H1 (cell line): ENCODE results near the gene OSBPL9. TPM values are rescaled to one million over a fixed set of nuclear protein-coding genes. Genes with fewer than 3 reads are reported as not detected.

Experiments used
- CTCF ChIA-PET: fragments of 300-600 bp; sonication (Branson Sonifier 250); formaldehyde crosslinking; loops from one replicate; lab custom pipeline; 2021; ENCODE audit not compliant: partially characterized antibody; lab: Charles Lee
- POLR2A ChIA-PET: fragments of 300-600 bp; sonication (Branson Sonifier 250); formaldehyde crosslinking; loops from one replicate; lab custom pipeline; 2021; ENCODE audit warnings: inconsistent platforms; ENCODE audit not compliant: partially characterized antibody; lab: Charles Lee
- DNase-seq, 2 experiments: peaks; one replicate each; pipeline versions ENCODE4 v3.0.0 to v3.0.0-alpha.2; 2010 to 2022; ENCODE audit warnings: low spot score in 2 of 2, low read depth in 1 of 2, mixed read lengths in 1 of 2
- FAIRE-seq: peaks from 2 replicates; lab custom pipeline; 2011; peaks lifted over from hg19 to GRCh38; lab: Jason Lieb, UNC
- H2AFZ ChIP-seq: 2 replicates; pipeline ENCODE4 v1.8.1; 2012; ENCODE audit warnings: low read length, inconsistent platforms
- H2AK5ac ChIP-seq: 2 replicates; pipeline ENCODE4 v1.6.1; 2013; ENCODE audit warnings: low read depth, low read length
- H2BK120ac ChIP-seq: replicated peaks from 2 replicates; pipeline ENCODE3; 2013; ENCODE audit warnings: low read depth, low read length, inconsistent platforms
- H2BK12ac ChIP-seq: 2 replicates; pipeline ENCODE4 v1.6.1; 2013; ENCODE audit warnings: low read depth, low read length
- H2BK15ac ChIP-seq: 2 replicates; pipeline ENCODE4 v1.6.1; 2013; ENCODE audit warnings: low read length
- H2BK20ac ChIP-seq: 2 replicates; pipeline ENCODE4 v1.6.1; 2013; ENCODE audit warnings: low read length
- H2BK5ac ChIP-seq: 2 replicates; pipeline ENCODE4 v1.6.1; 2013; ENCODE audit warnings: low read depth, low read length
- H3K14ac ChIP-seq: 2 replicates; pipeline ENCODE4 v1.6.1; 2013; ENCODE audit warnings: inconsistent platforms; ENCODE audit not compliant: insufficient read length
- H3K18ac ChIP-seq: 2 replicates; pipeline ENCODE4 v1.6.1; 2013; ENCODE audit warnings: low read length; ENCODE audit errors: extremely low read depth
- H3K23ac ChIP-seq: 2 replicates; pipeline ENCODE4 v1.6.1; 2013; ENCODE audit warnings: inconsistent platforms; ENCODE audit not compliant: insufficient read length
- H3K23me2 ChIP-seq: 2 replicates; pipeline ENCODE4 v1.6.1; 2013; ENCODE audit warnings: low read depth, low read length
- H3K27ac ChIP-seq: 2 replicates; pipeline ENCODE4 v1.6.1; 2011; ENCODE audit warnings: low read depth, low read length, inconsistent platforms
- H3K27me3 ChIP-seq, 4 experiments: replicated peaks in 1 of 4; 1 replicate in 1 of 4; 2 replicates in 3 of 4; pipeline versions ENCODE4 v1.6.1 to v1.8.1; 2011 to 2013; ENCODE audit warnings: low read length in 3 of 4, mild to moderate bottlenecking in 3 of 4, inconsistent platforms in 2 of 4, mixed read lengths in 2 of 4, moderate library complexity in 1 of 4; ENCODE audit not compliant: control insufficient read depth in 3 of 4, insufficient read depth in 3 of 4; ENCODE audit errors: extremely low read depth in 1 of 4
- H3K36me3 ChIP-seq, 4 experiments: 2 replicates each; pipeline versions ENCODE4 v1.6.1 to v1.8.1; 2011 to 2013; ENCODE audit warnings: mild to moderate bottlenecking in 4 of 4, low read length in 3 of 4, moderate library complexity in 2 of 4, control low read depth in 1 of 4, inconsistent platforms in 1 of 4; ENCODE audit not compliant: insufficient read depth in 4 of 4, control insufficient read depth in 2 of 4
- H3K4ac ChIP-seq: replicated peaks from 2 replicates; pipeline ENCODE3; 2013; ENCODE audit warnings: low read length, low read depth, mixed read lengths, inconsistent platforms; ENCODE audit not compliant: insufficient read length
- H3K4me1 ChIP-seq, 4 experiments: replicated peaks in 1 of 4; 1 replicate in 1 of 4; 2 replicates in 3 of 4; pipeline versions ENCODE4 v1.6.1 to v1.8.1; 2011 to 2013; ENCODE audit warnings: low read length in 3 of 4, inconsistent platforms in 2 of 4, mixed read lengths in 1 of 4; ENCODE audit not compliant: insufficient read depth in 4 of 4, control insufficient read depth in 3 of 4
- H3K4me2 ChIP-seq, 2 experiments: 2 replicates each; pipeline versions ENCODE4 v1.6.1 to v1.8.1; 2011 to 2013; ENCODE audit warnings: low read depth in 2 of 2, low read length in 2 of 2, control low read depth in 1 of 2, inconsistent platforms in 1 of 2, mild to moderate bottlenecking in 1 of 2; ENCODE audit not compliant: insufficient read depth in 1 of 2
- H3K4me3 ChIP-seq, 4 experiments: fragments of 200-600, 300-600 bp in 1 of 4; sonication (generic), shearing (Covaris generic), sonication (Bioruptor Twin) in 1 of 4; 2 replicates each; pipeline versions ENCODE4 v1.5.1 to v1.8.1; 2011 to 2016; ENCODE audit warnings: low read length in 4 of 4, low read depth in 3 of 4, control low read depth in 2 of 4, inconsistent platforms in 2 of 4, mild to moderate bottlenecking in 2 of 4, mixed read lengths in 1 of 4, moderate library complexity in 1 of 4; ENCODE audit not compliant: insufficient read depth in 2 of 4; ENCODE audit errors: extremely low read depth in 1 of 4
- H3K56ac ChIP-seq: replicated peaks from 2 replicates; pipeline ENCODE3; 2013; ENCODE audit warnings: low read depth, mild to moderate bottlenecking, mixed read lengths, low read length, inconsistent platforms; ENCODE audit not compliant: insufficient read length
- H3K79me1 ChIP-seq: 2 replicates; pipeline ENCODE4 v1.6.1; 2013; ENCODE audit warnings: low read depth, low read length, control low read depth
- H3K79me2 ChIP-seq, 2 experiments: 2 replicates each; pipeline versions ENCODE4 v1.6.1 to v1.8.1; 2012 to 2013; ENCODE audit warnings: low read length in 2 of 2, mild to moderate bottlenecking in 2 of 2, inconsistent platforms in 1 of 2; ENCODE audit not compliant: insufficient read depth in 2 of 2, control insufficient read depth in 1 of 2
- H3K9ac ChIP-seq, 4 experiments: replicated peaks in 1 of 4; 1 replicate in 1 of 4; 2 replicates in 3 of 4; pipeline versions ENCODE4 v1.6.1 to v1.8.1; 2011 to 2013; ENCODE audit warnings: low read depth in 3 of 4, low read length in 3 of 4, control low read depth in 2 of 4, mild to moderate bottlenecking in 2 of 4, moderate library complexity in 2 of 4, inconsistent platforms in 1 of 4; ENCODE audit errors: extremely low read depth in 1 of 4
- H3K9me3 ChIP-seq, 2 experiments: 2 replicates each; pipeline versions ENCODE4 v1.6.1 to v1.8.1; 2012 to 2013; ENCODE audit warnings: mild to moderate bottlenecking in 2 of 2, moderate library complexity in 2 of 2, control low read depth in 1 of 2, inconsistent platforms in 1 of 2, low read depth in 1 of 2, low read length in 1 of 2, mixed read lengths in 1 of 2; ENCODE audit not compliant: insufficient read depth in 2 of 2
- H4K20me1 ChIP-seq, 2 experiments: replicated peaks in 1 of 2; 2 replicates each; pipeline versions ENCODE3 to v1.8.1; 2011 to 2013; ENCODE audit warnings: inconsistent platforms in 2 of 2, low read length in 2 of 2, mild to moderate bottlenecking in 1 of 2; ENCODE audit not compliant: insufficient read depth in 2 of 2, control insufficient read depth in 1 of 2
- H4K5ac ChIP-seq: 2 replicates; pipeline ENCODE4 v1.6.1; 2013; ENCODE audit warnings: low read length, low read depth, mixed read lengths, inconsistent platforms; ENCODE audit not compliant: insufficient read length
- H4K8ac ChIP-seq: 2 replicates; pipeline ENCODE4 v1.8.0; 2013; ENCODE audit warnings: mild to moderate bottlenecking, moderate library complexity, low read length, inconsistent platforms; ENCODE audit not compliant: insufficient read depth; ENCODE audit errors: extremely low read depth
- H4K91ac ChIP-seq: replicated peaks from 2 replicates; pipeline ENCODE3; 2013; ENCODE audit warnings: low read length, mixed read lengths, inconsistent platforms; ENCODE audit not compliant: insufficient read length
- ASH2L ChIP-seq: fragments of 200-600, 300-600 bp; sonication (generic); IDR thresholded peaks from one replicate; pipeline ENCODE4 v1.7.1; 2017; ENCODE audit warnings: low read length
- CBX8 ChIP-seq: fragments of 300-800, 300-1000 bp; sonication (generic); IDR thresholded peaks from 2 replicates; pipeline ENCODE4 v1.7.1; 2016; ENCODE audit warnings: low read depth, low read length, borderline replicate concordance
- JUN ChIP-seq: IDR thresholded peaks from 2 replicates; pipeline ENCODE4 v1.6.1; 2011; ENCODE audit warnings: low read depth, mild to moderate bottlenecking, improper control_type of control experiment, low read length
- JUND ChIP-seq: IDR thresholded peaks from 2 replicates; pipeline ENCODE4 v1.6.1; 2011; ENCODE audit warnings: mild to moderate bottlenecking, improper control_type of control experiment, low read length
- POU5F1 ChIP-seq: IDR thresholded peaks from 2 replicates; pipeline ENCODE4 v1.6.1; 2011; ENCODE audit warnings: low read depth, mild to moderate bottlenecking, low read length, moderate library complexity
- RNF2 ChIP-seq: fragments of 200-900, 300-1000 bp; sonication (generic); IDR thresholded peaks from 2 replicates; pipeline ENCODE4 v1.7.1; 2016; ENCODE audit warnings: borderline replicate concordance, low read depth, mild to moderate bottlenecking, antibody characterized with exemption, low read length; ENCODE audit not compliant: poor library complexity, severe bottlenecking; ENCODE audit errors: missing control alignments
- RXRA ChIP-seq: IDR thresholded peaks from 2 replicates; pipeline ENCODE4 v1.6.1; 2011; ENCODE audit warnings: low read depth, mild to moderate bottlenecking, low read length, moderate library complexity; ENCODE audit not compliant: insufficient read depth
- SIN3A ChIP-seq, 2 experiments: IDR thresholded peaks in 1 of 2; conservative IDR thresholded peaks in 1 of 2; 2 replicates each; pipeline ENCODE4 v1.6.1; 2011 to 2012; ENCODE audit warnings: low read length in 2 of 2, improper control_type of control experiment in 1 of 2, low read depth in 1 of 2, mild to moderate bottlenecking in 1 of 2
- SP2 ChIP-seq: IDR thresholded peaks from 2 replicates; pipeline ENCODE4 v1.6.1; 2012; ENCODE audit warnings: mild to moderate bottlenecking, low read length, inconsistent platforms
- SUZ12 ChIP-seq: fragments of 200-600 bp; sonication (generic); IDR thresholded peaks from 2 replicates; pipeline ENCODE4 v1.6.1; 2012; ENCODE audit warnings: mild to moderate bottlenecking, inconsistent platforms, low read length, moderate library complexity, mixed read lengths
- TEAD4 ChIP-seq: IDR thresholded peaks from 2 replicates; pipeline ENCODE4 v1.6.1; 2012; ENCODE audit warnings: low read depth, low read length, inconsistent platforms, mixed read lengths
- WGBS, 2 experiments: shearing (Covaris generic) in 1 of 2; methylation state at CpG; one replicate each; pipeline versions ENCODE4 v1.1.6 to v1.1.7; 2013 to 2015; ENCODE audit warnings: low lambda C conversion rate in 2 of 2, mixed read lengths in 2 of 2, inconsistent platforms in 1 of 2, low coverage in 1 of 2, missing lambda C conversion rate in 1 of 2; ENCODE audit not compliant: insufficient replicate concordance in 2 of 2, insufficient coverage in 1 of 2, insufficient read length in 1 of 2; ENCODE audit errors: extremely low coverage in 1 of 2, missing lambda C conversion rate in 1 of 2; 5-methylcytosine and 5-hydroxymethylcytosine counted together
- polyA plus RNA-seq, 7 experiments: library from polyadenylated mRNA; depleted of rRNA in 3 of 7; stranded (reverse) in 5 of 7; unstranded in 2 of 7; fragments of >200 nt in 5 of 7; fragments of 200-250 nt in 2 of 7; gene quantifications; 1 replicate in 5 of 7; 2 replicates in 1 of 7; 4 replicates in 1 of 7; pipeline versions ENCODE4 v1.2.1 to v1.2.3, GENCODE V29; 2011 to 2013; ENCODE audit warnings: missing spikeins in 2 of 7, mixed read lengths in 2 of 7
- total RNA-seq: library from RNA; stranded (reverse); fragmentation: NEBNext Ultra II Directional; extraction: Animal tissue kit (Norgen Biotek cat#: 25700); gene quantifications from 2 replicates; pipeline ENCODE4 v1.2.1, GENCODE V29; 2021
- TF ChIP-seq, protein P1 (sequence below): IDR thresholded peaks from 2 replicates; pipeline ENCODE4 v1.6.1; 2012; ENCODE audit warnings: inconsistent platforms
- TF ChIP-seq, protein P2 (sequence below): IDR thresholded peaks from 2 replicates; pipeline ENCODE4 v1.6.1; 2012; ENCODE audit warnings: inconsistent platforms

The OSBPL9 gene
- total and polyA plus RNA-seq, 2 of the 8 experiments (the other 6 are each of a cell fraction or from before 2014, with no cell fraction given): 58.2 to 71.6 TPM

DNA sequence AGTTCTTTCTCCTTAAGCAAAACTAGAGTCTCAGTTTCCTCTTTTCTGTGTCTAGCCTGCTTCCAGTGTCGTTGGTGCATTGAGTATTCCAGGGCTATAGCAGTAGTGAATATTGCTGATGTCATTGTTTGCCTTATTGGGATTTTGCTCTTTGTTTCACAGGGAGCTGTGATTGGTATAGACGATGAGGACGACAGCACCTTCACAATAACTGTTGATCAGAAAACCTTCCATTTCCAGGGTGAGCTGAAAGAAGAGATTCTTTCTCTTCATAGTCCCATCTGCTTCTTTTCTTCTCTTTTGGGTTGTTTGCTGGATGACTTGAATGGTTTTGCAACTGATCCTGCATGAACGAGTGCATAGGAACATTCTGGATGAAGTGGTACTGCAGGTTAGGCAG is 52.4 kb downstream of the OSBPL9 start:
- H3K79me2 ChIP-seq: no peaks in the 10 kb centered on the region
- H2AFZ ChIP-seq: no peak overlapping the region
- no peak overlapping the region for H3K14ac ChIP-seq
- no peaks in the 10 kb centered on the region for H3K9me3 ChIP-seq
- no peak overlapping the region for H2BK15ac ChIP-seq
- no peak overlapping the region for H4K5ac ChIP-seq
- H3K23ac ChIP-seq: no peak overlapping the region
- H2BK20ac ChIP-seq: no peak overlapping the region
- H3K4me1 ChIP-seq: peaks cover 0 to 8% (median 0%) of the 10 kb centered on the region in 4 experiments; a peak in 1 of 7 replicates
- H4K20me1 ChIP-seq: no peaks in the 10 kb centered on the region
- no peak overlapping the region for H3K56ac ChIP-seq
- TF ChIP-seq ASH2L (no peak), SIN3A (conservative IDR thresholded peaks at IDR 0.05 in 1 of 2, IDR thresholded peaks at IDR 0.05 in 1 of 2; ENCODE audit: low read depth in 1 of 2, low read length in 2 of 2) (no peak), JUND (no peak), SP2 (no peak), JUN (no peak), TEAD4 (no peak), POU5F1 (no peak), CBX8 (no peak), SUZ12 (no peak), RNF2 (no peak), RXRA (no peak)
- TF ChIP-seq, protein P1, sequence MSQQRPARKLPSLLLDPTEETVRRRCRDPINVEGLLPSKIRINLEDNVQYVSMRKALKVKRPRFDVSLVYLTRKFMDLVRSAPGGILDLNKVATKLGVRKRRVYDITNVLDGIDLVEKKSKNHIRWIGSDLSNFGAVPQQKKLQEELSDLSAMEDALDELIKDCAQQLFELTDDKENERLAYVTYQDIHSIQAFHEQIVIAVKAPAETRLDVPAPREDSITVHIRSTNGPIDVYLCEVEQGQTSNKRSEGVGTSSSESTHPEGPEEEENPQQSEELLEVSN: no peak
- TF ChIP-seq, protein P2, sequence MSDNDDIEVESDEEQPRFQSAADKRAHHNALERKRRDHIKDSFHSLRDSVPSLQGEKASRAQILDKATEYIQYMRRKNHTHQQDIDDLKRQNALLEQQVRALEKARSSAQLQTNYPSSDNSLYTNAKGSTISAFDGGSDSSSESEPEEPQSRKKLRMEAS: no peak
- TF ChIP-seq, all 59 proteins: peak for 0
- no peak overlapping the region for H4K91ac ChIP-seq
- no peaks in the 10 kb centered on the region for H3K27me3 ChIP-seq
- no peak overlapping the region for H3K4ac ChIP-seq
- no peak overlapping the region for H3K18ac ChIP-seq
- no peak overlapping the region for H2BK120ac ChIP-seq
- no peak overlapping the region for H2BK12ac ChIP-seq
- H2BK5ac ChIP-seq: no peak overlapping the region
- no peaks in the 10 kb centered on the region for H3K36me3 ChIP-seq
- H3K27ac ChIP-seq: no peak overlapping the region
- no peak overlapping the region for H4K8ac ChIP-seq
- H3K9ac ChIP-seq: peak overlapping the region in 1 of 4 experiments; percentile 19; a peak in 1 of 7 replicates
- DNase-seq: no peak
- 89% methylated on average over 4 of the region's 4 CpGs; no CpG with 5 or more reads in 1 of the 2 experiments for WGBS, 2 experiments
- CTCF ChIA-PET: interaction anchor here (1.0 to 1.5 kb wide), 2 partner anchors 100 to 156 kb away, joined by 3 to 4 read pairs; no protein-coding TSS in a partner anchor
- H2AK5ac ChIP-seq: no peak overlapping the region
- no peaks in the 10 kb centered on the region for H3K23me2 ChIP-seq
- POLR2A ChIA-PET: interaction anchor here (1.3 kb wide), 1 partner anchor 21 kb away, joined by 3 read pairs; no protein-coding TSS in a partner anchor
- no peak overlapping the region for H3K4me3 ChIP-seq
- no peak for FAIRE-seq
- H3K79me1 ChIP-seq: no peaks in the 10 kb centered on the region
- no peak overlapping the region for H3K4me2 ChIP-seq
